ENCODE results near the gene BTNL3. TPM values are rescaled to one million over a fixed set of nuclear protein-coding genes. Genes with fewer than 3 reads are reported as not detected.

Gene BTNL3
- total RNA-seq, 1 experiment from 2014 or later = not detected

- intact Hi-C loops (cut with micrococcal nuclease; ENCODE audit: unreplicated experiment) = no loop called here
- H3K9me3 ChIP-seq (ENCODE audit: low read depth, low read length, poor library complexity, severe bottlenecking) = no peaks in the 10 kb centered on the region
- ChIA-PET CTCF (no interaction called here), POLR2A (ENCODE audit: low non-redundant PET) (no interaction called here)
- BruUV-seq (replicated peaks) = no TSS peak
- TF ChIP-seq EZH2 (IDR thresholded peaks at IDR 0.05; ENCODE audit: borderline replicate concordance, low read depth, low read length, poor library complexity, severe bottlenecking) = no peak
- TF ChIP-seq CTCF (conservative IDR thresholded peaks at IDR 0.05; ENCODE audit: low read depth, low read length) = no peak
- no peak for DNase-seq (ENCODE audit: low spot score)
- no peaks in the 10 kb centered on the region for H3K36me3 ChIP-seq (ENCODE audit: insufficient read depth, low read length, poor library complexity, severe bottlenecking)
- H3K4me1 ChIP-seq (ENCODE audit: insufficient read depth, low read length, poor library complexity, severe bottlenecking) = no peaks in the 10 kb centered on the region
- H3K27ac ChIP-seq (ENCODE audit: low read depth, low read length, poor library complexity, severe bottlenecking) = no peak overlapping the region
- peaks cover 77% of the 10 kb centered on the region for H3K27me3 ChIP-seq (replicated peaks; ENCODE audit: insufficient read depth, low read depth, low read length, poor library complexity)
- no peak overlapping the region for H3K4me3 ChIP-seq (ENCODE audit: low read depth, low read length, poor library complexity, severe bottlenecking)
Observed at GRCh38 chr5:181047288-181047687, 58.6 kb downstream of the BTNL3 start.

GRCh38 chr5:181047921-181048320 lies 59.3 kb downstream of the BTNL3 start:
- BruUV-seq (replicated peaks) = no TSS peak
- Histone ChIP-seq H3K9me3 (ENCODE audit: low read depth, low read length, poor library complexity, severe bottlenecking) (no peaks in the 10 kb centered on the region), H3K4me1 (ENCODE audit: insufficient read depth, low read length, poor library complexity, severe bottlenecking) (no peaks in the 10 kb centered on the region), H3K36me3 (ENCODE audit: insufficient read depth, low read length, poor library complexity, severe bottlenecking) (no peaks in the 10 kb centered on the region), H3K27ac (ENCODE audit: low read depth, low read length, poor library complexity, severe bottlenecking) (no peak overlapping the region), H3K4me3 (ENCODE audit: low read depth, low read length, poor library complexity, severe bottlenecking) (no peak overlapping the region), H3K27me3 (replicated peaks; ENCODE audit: insufficient read depth, low read depth, low read length, poor library complexity) (peaks cover 77% of the 10 kb centered on the region)
- TF ChIP-seq CTCF (conservative IDR thresholded peaks at IDR 0.05; ENCODE audit: low read depth, low read length) = no peak
- no peak for TF ChIP-seq EZH2 (IDR thresholded peaks at IDR 0.05; ENCODE audit: borderline replicate concordance, low read depth, low read length, poor library complexity, severe bottlenecking)
- intact Hi-C loops (cut with micrococcal nuclease; ENCODE audit: unreplicated experiment) = no loop called here
- no peak for DNase-seq (ENCODE audit: low spot score)
- ChIA-PET CTCF (no interaction called here), POLR2A (ENCODE audit: low non-redundant PET) (no interaction called here)

- H3K27ac ChIP-seq (ENCODE audit: low read depth, low read length, poor library complexity, severe bottlenecking) = no peak overlapping the region
- ChIA-PET POLR2A (ENCODE audit: low non-redundant PET) (no interaction called here), CTCF (no interaction called here)
- no peak overlapping the region for H3K4me3 ChIP-seq (ENCODE audit: low read depth, low read length, poor library complexity, severe bottlenecking)
- no peaks in the 10 kb centered on the region for H3K36me3 ChIP-seq (ENCODE audit: insufficient read depth, low read length, poor library complexity, severe bottlenecking)
- intact Hi-C loops (cut with micrococcal nuclease; ENCODE audit: unreplicated experiment) = no loop called here
- DNase-seq (ENCODE audit: low spot score) = no peak
- TF ChIP-seq EZH2 (IDR thresholded peaks at IDR 0.05; ENCODE audit: borderline replicate concordance, low read depth, low read length, poor library complexity, severe bottlenecking) = no peak
- TF ChIP-seq CTCF (conservative IDR thresholded peaks at IDR 0.05; ENCODE audit: low read depth, low read length) = no peak
- no peaks in the 10 kb centered on the region for H3K4me1 ChIP-seq (ENCODE audit: insufficient read depth, low read length, poor library complexity, severe bottlenecking)
- H3K9me3 ChIP-seq (ENCODE audit: low read depth, low read length, poor library complexity, severe bottlenecking) = no peaks in the 10 kb centered on the region
- H3K27me3 ChIP-seq (replicated peaks; ENCODE audit: insufficient read depth, low read depth, low read length, poor library complexity) = peaks cover 88% of the 10 kb centered on the region
- no TSS peak for BruUV-seq (replicated peaks)
Observed at GRCh38 chr5:181050016-181050415, 61.4 kb downstream of the BTNL3 start.

Data from A673 (cell line).